ENCODE measurements around the gene ZNF117.
"Not testable (repeated sequence)": the region's sequence is repeated elsewhere in the genome, so short reads cannot be mapped to it uniquely, and the experiment has no call there.

The ZNF117 gene

DNA sequence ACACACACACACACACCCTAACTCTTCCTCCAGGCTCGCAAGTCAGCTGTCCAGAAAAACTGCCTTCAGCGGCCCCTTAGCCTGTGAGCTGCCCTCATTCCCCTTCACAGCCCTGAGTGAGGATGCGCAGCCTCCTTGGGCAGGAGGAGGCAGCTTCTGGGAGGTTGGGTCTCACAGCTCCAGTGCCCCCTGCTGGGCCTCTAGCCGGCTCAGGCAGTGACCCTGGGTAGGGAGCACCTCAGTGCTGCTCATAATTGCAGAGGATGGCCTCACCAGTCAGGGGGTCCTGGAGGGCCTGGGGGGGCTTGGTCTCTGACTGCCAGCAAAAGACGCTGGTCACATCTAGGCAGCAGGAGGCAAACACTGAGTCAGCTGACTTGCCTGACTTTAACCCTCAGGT lies 44.1 kb downstream of the ZNF117 start:
- DNase-seq (ENCODE audit: low read depth) = no peak
- TF ChIP-seq, protein P1, sequence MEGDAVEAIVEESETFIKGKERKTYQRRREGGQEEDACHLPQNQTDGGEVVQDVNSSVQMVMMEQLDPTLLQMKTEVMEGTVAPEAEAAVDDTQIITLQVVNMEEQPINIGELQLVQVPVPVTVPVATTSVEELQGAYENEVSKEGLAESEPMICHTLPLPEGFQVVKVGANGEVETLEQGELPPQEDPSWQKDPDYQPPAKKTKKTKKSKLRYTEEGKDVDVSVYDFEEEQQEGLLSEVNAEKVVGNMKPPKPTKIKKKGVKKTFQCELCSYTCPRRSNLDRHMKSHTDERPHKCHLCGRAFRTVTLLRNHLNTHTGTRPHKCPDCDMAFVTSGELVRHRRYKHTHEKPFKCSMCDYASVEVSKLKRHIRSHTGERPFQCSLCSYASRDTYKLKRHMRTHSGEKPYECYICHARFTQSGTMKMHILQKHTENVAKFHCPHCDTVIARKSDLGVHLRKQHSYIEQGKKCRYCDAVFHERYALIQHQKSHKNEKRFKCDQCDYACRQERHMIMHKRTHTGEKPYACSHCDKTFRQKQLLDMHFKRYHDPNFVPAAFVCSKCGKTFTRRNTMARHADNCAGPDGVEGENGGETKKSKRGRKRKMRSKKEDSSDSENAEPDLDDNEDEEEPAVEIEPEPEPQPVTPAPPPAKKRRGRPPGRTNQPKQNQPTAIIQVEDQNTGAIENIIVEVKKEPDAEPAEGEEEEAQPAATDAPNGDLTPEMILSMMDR (IDR thresholded peaks at IDR 0.05; ENCODE audit: control insufficient read depth, extremely low read depth, insufficient read depth) = no peak
- no peak overlapping the region for H3K4me3 ChIP-seq (ENCODE audit: low read depth, low read length)

DNA sequence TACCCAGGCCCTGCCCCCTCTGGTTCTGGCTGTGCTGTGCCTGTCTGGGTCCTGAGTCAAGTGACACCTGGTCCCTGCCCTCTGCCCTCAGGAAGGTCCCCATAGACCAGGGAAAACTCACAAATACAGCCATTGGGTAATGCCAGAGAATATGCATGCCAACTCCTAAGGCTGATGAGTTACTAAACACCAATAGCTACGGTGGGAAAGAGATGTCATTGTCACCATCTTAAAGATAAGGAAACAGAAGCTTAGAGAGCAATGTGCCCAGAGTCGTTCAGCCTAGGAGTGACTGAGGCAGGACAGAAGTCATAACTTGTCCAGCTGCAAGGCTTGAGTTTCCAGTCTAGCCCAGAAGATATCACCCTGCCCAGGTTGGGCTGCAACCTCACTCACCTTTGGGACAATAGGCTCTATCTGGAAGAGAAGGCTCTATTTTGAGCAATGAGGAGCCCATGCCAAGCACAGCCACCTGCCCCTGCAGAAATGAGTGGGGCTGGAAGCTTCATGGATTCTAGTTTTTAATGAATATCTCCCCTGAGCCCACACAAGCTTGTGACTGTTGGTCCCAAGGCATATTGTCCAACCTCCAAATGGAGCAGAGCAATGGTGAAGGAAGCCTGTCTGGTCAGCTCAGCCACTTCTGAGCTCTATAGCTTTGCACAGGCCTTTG lies 45.2 kb downstream of the ZNF117 start:
- H3K4me3 ChIP-seq (ENCODE audit: low read depth, low read length) = no peak overlapping the region
- TF ChIP-seq, protein P1 (IDR thresholded peaks at IDR 0.05; ENCODE audit: control insufficient read depth, extremely low read depth, insufficient read depth) = no peak
- no peak for DNase-seq (ENCODE audit: low read depth)

DNA sequence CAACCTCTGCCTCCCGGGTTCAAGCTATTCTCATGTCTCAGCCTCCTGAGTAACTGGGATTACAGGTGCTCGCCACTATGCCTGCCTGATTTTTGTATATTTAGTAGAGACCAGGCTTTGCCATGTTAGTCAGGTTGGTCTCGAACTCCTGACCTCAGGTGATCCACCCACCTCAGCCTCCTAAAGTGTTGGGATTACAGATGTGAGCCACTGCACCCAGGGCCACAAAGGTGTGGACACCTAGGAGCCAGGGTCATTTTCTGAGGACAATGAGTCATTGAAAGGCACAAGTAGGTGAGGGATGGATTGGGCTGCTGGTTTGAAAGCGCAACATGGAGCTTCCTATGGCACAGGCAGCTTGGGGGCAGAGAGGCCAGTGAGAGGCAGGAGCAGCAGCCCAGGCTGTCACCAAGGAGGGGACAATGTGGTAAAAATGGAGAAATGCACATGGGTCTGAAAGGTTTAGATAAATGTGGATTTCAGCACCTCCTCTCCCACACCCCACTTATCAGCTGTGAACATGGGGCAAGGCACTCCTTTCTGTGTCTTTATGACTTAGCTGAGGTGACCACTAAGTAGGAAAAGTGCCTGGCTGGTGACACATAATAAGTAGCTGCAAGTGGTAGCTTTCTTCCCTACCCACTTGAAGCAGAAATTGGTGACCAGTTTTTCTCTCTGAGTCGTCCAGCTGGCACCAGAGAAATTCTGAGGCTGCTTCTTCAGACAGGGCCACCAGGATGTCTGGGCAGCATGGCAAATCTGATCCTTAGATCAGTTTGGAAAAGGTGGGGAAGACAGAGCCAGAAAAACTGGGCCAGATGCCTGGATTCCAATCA lies 46.0 kb downstream of the ZNF117 start:
- DNase-seq (ENCODE audit: low read depth); H3K4me3 ChIP-seq (ENCODE audit: low read depth, low read length): not testable (repeated sequence)

DNA sequence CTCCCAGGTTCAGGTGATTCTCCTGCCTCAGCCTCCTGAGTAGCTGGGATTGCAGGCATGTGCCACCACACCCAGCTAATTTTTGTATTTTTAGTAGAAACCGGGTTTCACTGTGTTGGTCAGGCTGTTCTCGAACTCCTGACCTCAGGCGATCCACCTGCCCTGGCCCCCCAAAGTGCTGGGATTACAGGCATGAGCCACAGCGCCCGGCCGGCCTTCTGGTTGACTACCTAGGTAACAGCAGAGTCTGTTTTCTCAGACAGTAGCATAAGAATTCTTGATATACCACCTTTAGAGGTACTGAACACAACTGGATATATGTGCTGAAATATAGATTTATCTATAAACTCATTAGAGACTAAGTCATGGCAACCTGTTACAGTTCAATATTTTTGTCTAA lies 50.8 kb downstream of the ZNF117 start:
- not testable (repeated sequence) for H3K4me3 ChIP-seq (ENCODE audit: low read depth, low read length); DNase-seq (ENCODE audit: low read depth)

DNA sequence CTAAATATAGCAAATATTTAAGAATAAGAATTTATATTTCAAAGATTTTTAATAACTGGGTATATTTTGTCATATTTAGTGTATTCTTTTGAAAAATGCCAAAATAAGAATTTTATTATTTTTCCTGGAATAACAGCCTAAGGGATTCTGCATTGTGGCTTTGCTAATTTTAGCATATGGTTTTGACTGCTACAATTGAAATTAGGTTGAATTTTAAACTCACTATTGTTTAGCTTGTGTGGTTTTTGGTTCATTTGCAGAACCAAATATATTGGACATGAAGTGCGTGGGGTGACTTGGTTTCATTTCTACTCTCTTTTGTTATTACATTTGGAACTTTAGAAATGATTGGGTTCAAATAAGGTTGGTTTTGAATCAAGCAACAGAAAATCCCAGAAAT lies 52.3 kb downstream of the ZNF117 start:
- no peak for DNase-seq (ENCODE audit: low read depth)
- H3K4me3 ChIP-seq (ENCODE audit: low read depth, low read length) = no peak overlapping the region
- TF ChIP-seq, protein P1 (IDR thresholded peaks at IDR 0.05; ENCODE audit: control insufficient read depth, extremely low read depth, insufficient read depth) = no peak

DNA sequence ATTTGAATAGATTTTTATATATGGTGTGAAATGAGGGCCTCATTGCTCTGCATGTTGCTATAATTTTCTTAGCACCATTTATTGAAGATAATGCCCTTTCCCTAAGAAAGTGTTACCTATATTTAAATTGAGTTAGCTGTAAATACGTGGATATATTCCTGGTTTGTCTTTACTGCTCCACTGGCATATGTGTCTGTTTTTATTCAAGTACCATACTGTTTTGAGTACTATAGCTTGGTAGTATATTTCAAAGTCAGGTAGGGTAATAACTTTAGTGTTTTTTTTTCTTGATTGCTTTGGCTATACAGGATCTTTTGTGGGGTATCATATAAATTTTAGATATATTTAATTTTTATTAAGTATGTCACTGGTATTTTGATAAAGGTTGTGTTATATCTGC lies 56.4 kb downstream of the ZNF117 start:
- H3K4me3 ChIP-seq (ENCODE audit: low read depth, low read length) = no peak overlapping the region
- TF ChIP-seq, protein P1 (IDR thresholded peaks at IDR 0.05; ENCODE audit: control insufficient read depth, extremely low read depth, insufficient read depth) = no peak
- no peak for DNase-seq (ENCODE audit: low read depth)

DNA sequence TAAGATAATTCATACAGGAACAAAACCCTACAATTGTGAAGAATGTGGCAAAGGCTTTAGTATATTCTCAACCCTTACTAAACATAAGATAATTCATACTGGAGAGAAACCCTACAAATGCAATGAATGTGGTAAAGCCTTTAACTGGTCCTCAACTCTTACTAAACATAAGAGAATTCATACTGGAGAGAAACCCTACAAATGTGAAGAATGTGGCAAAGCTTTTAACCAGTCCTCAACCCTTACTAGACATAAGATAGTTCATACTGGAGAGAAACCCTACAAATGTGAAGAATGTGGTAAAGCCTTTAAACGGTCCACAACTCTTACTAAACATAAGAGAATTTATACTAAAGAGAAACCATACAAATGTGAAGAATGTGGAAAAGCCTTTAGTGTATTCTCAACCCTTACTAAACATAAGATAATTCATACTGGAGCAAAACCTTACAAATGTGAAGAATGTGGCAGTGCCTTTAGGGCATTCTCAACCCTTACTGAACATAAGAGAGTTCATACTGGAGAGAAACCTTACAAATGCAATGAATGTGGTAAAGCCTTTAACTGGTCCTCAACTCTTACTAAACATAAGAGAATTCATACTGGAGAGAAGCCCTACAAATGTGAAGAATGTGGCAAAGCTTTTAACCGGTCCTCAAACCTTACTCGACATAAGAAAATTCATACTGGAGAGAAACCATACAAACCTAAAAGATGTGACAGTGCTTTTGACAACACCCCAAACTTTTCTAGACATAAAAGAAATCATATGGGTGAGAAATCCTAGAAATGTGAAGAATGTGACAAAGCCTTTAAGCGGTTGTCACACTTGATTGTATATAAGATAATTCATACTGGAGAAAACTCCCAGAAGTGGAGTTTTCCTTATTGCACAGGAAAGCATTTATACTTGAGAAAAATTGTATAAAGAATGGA lies 62.3 kb downstream of the ZNF117 start:
- H3K4me3 ChIP-seq (ENCODE audit: low read depth, low read length); DNase-seq (ENCODE audit: low read depth): not testable (repeated sequence)

Measured in LNCaP clone FGC (cell line).